Activated CD4-positive, alpha-beta T cell treated with anti-CD3 and anti-CD28 coated beads for 24 hours (primary cell): ENCODE measurements around the gene PIGU.
"Not testable (repeated sequence)": the region's sequence is repeated elsewhere in the genome, so short reads cannot be mapped to it uniquely, and the experiment has no call there.

ENCODE experiments used
- DNase-seq, 2 donors: peaks; one replicate each; pipeline ENCODE4 v3.0.0-alpha.2; 2020; ENCODE audit warnings: low read depth in 2 of 2

The PIGU gene

GRCh38 chr20:34532756-34533155 is 144.1 kb downstream of the PIGU start:
- DNase-seq = no peak

- no peak for DNase-seq
These were observed 144.6 kb downstream of the PIGU start for GRCh38 chr20:34532320-34532719.

- no peak for DNase-seq
These were observed 145.2 kb downstream of the PIGU start for GRCh38 chr20:34531608-34532265.

- no peak for DNase-seq
These were observed 146.6 kb downstream of the PIGU start for GRCh38 chr20:34530342-34530741.

GRCh38 chr20:34529742-34530141 is 147.2 kb downstream of the PIGU start:
- no peak for DNase-seq

GRCh38 chr20:34528921-34529297 is 148.0 kb downstream of the PIGU start:
- DNase-seq = no peak

- no peak for DNase-seq
These were observed 149.9 kb downstream of the PIGU start for GRCh38 chr20:34527016-34527415.

GRCh38 chr20:34526466-34526865 is 150.4 kb downstream of the PIGU start:
- no peak for DNase-seq

GRCh38 chr20:34525709-34526416 is 151.0 kb downstream of the PIGU start:
- no peak for DNase-seq

- DNase-seq = no peak
These were observed 151.6 kb downstream of the PIGU start for GRCh38 chr20:34525342-34525708.

- DNase-seq = no peak
These were observed 152.5 kb downstream of the PIGU start for GRCh38 chr20:34524426-34524825.

- DNase-seq = peak; percentile 27 to 28
These were observed 153.7 kb downstream of the PIGU start for GRCh38 chr20:34522969-34523871.

GRCh38 chr20:34519841-34520240 is 157.1 kb downstream of the PIGU start:
- not testable (repeated sequence) for DNase-seq

- DNase-seq = not testable (repeated sequence)
These were observed 158.0 kb downstream of the PIGU start for GRCh38 chr20:34518863-34519262.

- no peak for DNase-seq
These were observed 159.8 kb downstream of the PIGU start for GRCh38 chr20:34517114-34517505.

- DNase-seq = peak; percentile 94 to 97
These were observed 160.4 kb downstream of the PIGU start, which contains the start of gene DYNLRB1 for GRCh38 chr20:34516247-34517113. Gene DYNLRB1, plus strand, starts transcription at chr20:34516422. Its CDS starts 37 bp downstream, at chr20:34516459.

GRCh38 chr20:34515484-34516246 is 161.2 kb downstream of the PIGU start:
- peak; percentile 50 to 56 for DNase-seq

GRCh38 chr20:34514897-34515483 is 161.9 kb downstream of the PIGU start:
- no peak for DNase-seq

GRCh38 chr20:34514034-34514433 is 162.9 kb downstream of the PIGU start:
- not testable (repeated sequence) for DNase-seq

- DNase-seq = no peak
These were observed 163.9 kb downstream of the PIGU start for GRCh38 chr20:34512955-34513419.
